ENCODE results near the gene FAM135A. TPM values are rescaled to one million over a fixed set of nuclear protein-coding genes. Genes with fewer than 3 reads are reported as not detected.
"Not testable (repeated sequence)": the region's sequence is repeated elsewhere in the genome, so short reads cannot be mapped to it uniquely, and the experiment has no call there.

Gene FAM135A
- total and polyA plus RNA-seq, 2 donors (not counting 1 experiment from before 2014, with no cell fraction given), result 3.9 to 30.6 TPM

GRCh38 chr6:70549327-70549726 lies 136.0 kb downstream of the FAM135A start:
- Histone ChIP-seq H3K4me3 (ENCODE audit: control extremely low read depth in 1 of 5, extremely low read depth in 1 of 5, insufficient read depth in 1 of 5, low read depth in 2 of 5, low read length in 4 of 5) (no peak overlapping the region), H4K20me1 (ENCODE audit: control insufficient read depth, insufficient read depth, low read length, poor library complexity, severe bottlenecking) (no peaks in the 10 kb centered on the region), H3K9ac (ENCODE audit: low read length) (no peak overlapping the region), H3K4me1 (ENCODE audit: control insufficient read depth in 2 of 2, insufficient read depth in 2 of 2, low read length in 2 of 2) (no peaks in the 10 kb centered on the region), H3K79me2 (ENCODE audit: control insufficient read depth, insufficient read depth, low read length) (no peaks in the 10 kb centered on the region), H2AFZ (ENCODE audit: insufficient read depth, low read depth, low read length, poor library complexity, severe bottlenecking) (no peak overlapping the region), H3K27ac (ENCODE audit: low read length in 2 of 2) (no peak overlapping the region), H3K9me3 (ENCODE audit: control extremely low read depth in 1 of 3, control insufficient read depth in 2 of 3, insufficient read depth in 1 of 3, low read length in 2 of 3) (no peaks in the 10 kb centered on the region), H3K36me3 (replicated peaks in 1 of 2; ENCODE audit: control extremely low read depth in 1 of 2, control insufficient read depth in 1 of 2, extremely low read depth in 1 of 2, insufficient read depth in 2 of 2, low read length in 1 of 2) (no peaks in the 10 kb centered on the region), H3K27me3 (replicated peaks in 1 of 4; ENCODE audit: control extremely low read depth in 1 of 4, control insufficient read depth in 3 of 4, insufficient read depth in 4 of 4, low read length in 3 of 4) (no peaks in the 10 kb centered on the region), H3K4me2 (replicated peaks; ENCODE audit: low read depth, low read length, poor library complexity, severe bottlenecking) (no peak overlapping the region)
- POLR2A ChIA-PET, result no interaction called here
- CTCF ChIA-PET, result no interaction called here
- H3K4me3 Mint-ChIP-seq, result no peak overlapping the region
- no peaks in the 10 kb centered on the region for H3K4me1 Mint-ChIP-seq
- H3K27ac Mint-ChIP-seq, result no peak overlapping the region
- DNase-seq, result no peak
- TF ChIP-seq, protein P1, sequence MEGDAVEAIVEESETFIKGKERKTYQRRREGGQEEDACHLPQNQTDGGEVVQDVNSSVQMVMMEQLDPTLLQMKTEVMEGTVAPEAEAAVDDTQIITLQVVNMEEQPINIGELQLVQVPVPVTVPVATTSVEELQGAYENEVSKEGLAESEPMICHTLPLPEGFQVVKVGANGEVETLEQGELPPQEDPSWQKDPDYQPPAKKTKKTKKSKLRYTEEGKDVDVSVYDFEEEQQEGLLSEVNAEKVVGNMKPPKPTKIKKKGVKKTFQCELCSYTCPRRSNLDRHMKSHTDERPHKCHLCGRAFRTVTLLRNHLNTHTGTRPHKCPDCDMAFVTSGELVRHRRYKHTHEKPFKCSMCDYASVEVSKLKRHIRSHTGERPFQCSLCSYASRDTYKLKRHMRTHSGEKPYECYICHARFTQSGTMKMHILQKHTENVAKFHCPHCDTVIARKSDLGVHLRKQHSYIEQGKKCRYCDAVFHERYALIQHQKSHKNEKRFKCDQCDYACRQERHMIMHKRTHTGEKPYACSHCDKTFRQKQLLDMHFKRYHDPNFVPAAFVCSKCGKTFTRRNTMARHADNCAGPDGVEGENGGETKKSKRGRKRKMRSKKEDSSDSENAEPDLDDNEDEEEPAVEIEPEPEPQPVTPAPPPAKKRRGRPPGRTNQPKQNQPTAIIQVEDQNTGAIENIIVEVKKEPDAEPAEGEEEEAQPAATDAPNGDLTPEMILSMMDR (IDR thresholded peaks at IDR 0.05), result no peak
- H3K27me3 Mint-ChIP-seq, result no peaks in the 10 kb centered on the region
- intact Hi-C loops (cut with micrococcal nuclease), result no loop called here
- no peak for ATAC-seq (ENCODE audit: low read depth)
- no peaks in the 10 kb centered on the region for H3K9me3 Mint-ChIP-seq (ENCODE audit: insufficient read depth)

GRCh38 chr6:70551566-70551965 lies 138.3 kb downstream of the FAM135A start:
- Histone ChIP-seq H3K4me3 (ENCODE audit: control extremely low read depth in 1 of 5, extremely low read depth in 1 of 5, insufficient read depth in 1 of 5, low read depth in 2 of 5, low read length in 4 of 5) (no peak overlapping the region), H3K79me2 (ENCODE audit: control insufficient read depth, insufficient read depth, low read length) (no peaks in the 10 kb centered on the region), H3K27me3 (replicated peaks in 1 of 4; ENCODE audit: control extremely low read depth in 1 of 4, control insufficient read depth in 3 of 4, insufficient read depth in 4 of 4, low read length in 3 of 4) (no peaks in the 10 kb centered on the region), H3K9ac (ENCODE audit: low read length) (no peak overlapping the region), H3K36me3 (replicated peaks in 1 of 2; ENCODE audit: control extremely low read depth in 1 of 2, control insufficient read depth in 1 of 2, extremely low read depth in 1 of 2, insufficient read depth in 2 of 2, low read length in 1 of 2) (no peaks in the 10 kb centered on the region), H4K20me1 (ENCODE audit: control insufficient read depth, insufficient read depth, low read length, poor library complexity, severe bottlenecking) (no peaks in the 10 kb centered on the region), H3K4me1 (ENCODE audit: control insufficient read depth in 2 of 2, insufficient read depth in 2 of 2, low read length in 2 of 2) (no peaks in the 10 kb centered on the region), H3K4me2 (replicated peaks; ENCODE audit: low read depth, low read length, poor library complexity, severe bottlenecking) (no peak overlapping the region), H3K9me3 (ENCODE audit: control extremely low read depth in 1 of 3, control insufficient read depth in 2 of 3, insufficient read depth in 1 of 3, low read length in 2 of 3) (no peaks in the 10 kb centered on the region), H3K27ac (ENCODE audit: low read length in 2 of 2) (no peak overlapping the region), H2AFZ (ENCODE audit: insufficient read depth, low read depth, low read length, poor library complexity, severe bottlenecking) (no peak overlapping the region)
- no peak for DNase-seq
- Mint-ChIP-seq H3K9me3 (ENCODE audit: insufficient read depth) (no peaks in the 10 kb centered on the region), H3K4me3 (no peak overlapping the region), H3K27me3 (no peaks in the 10 kb centered on the region), H3K4me1 (no peaks in the 10 kb centered on the region), H3K27ac (no peak overlapping the region)
- no CpG with 5 or more reads among the region's 1 CpG for WGBS (ENCODE audit: insufficient coverage)
- ChIA-PET CTCF (interaction anchor here (1.6 kb wide), 1 partner anchor 135 kb away, joined by 4 read pairs; no protein-coding TSS in a partner anchor), POLR2A (no interaction called here)
- intact Hi-C loops (cut with micrococcal nuclease), result no loop called here
- no peak for ATAC-seq (ENCODE audit: low read depth)
- no peak for TF ChIP-seq EZH2 (IDR thresholded peaks at IDR 0.05; ENCODE audit: borderline replicate concordance, insufficient read depth, low read depth, low read length, poor library complexity, severe bottlenecking)
- TF ChIP-seq, protein P1 (IDR thresholded peaks at IDR 0.05), result no peak

DNA sequence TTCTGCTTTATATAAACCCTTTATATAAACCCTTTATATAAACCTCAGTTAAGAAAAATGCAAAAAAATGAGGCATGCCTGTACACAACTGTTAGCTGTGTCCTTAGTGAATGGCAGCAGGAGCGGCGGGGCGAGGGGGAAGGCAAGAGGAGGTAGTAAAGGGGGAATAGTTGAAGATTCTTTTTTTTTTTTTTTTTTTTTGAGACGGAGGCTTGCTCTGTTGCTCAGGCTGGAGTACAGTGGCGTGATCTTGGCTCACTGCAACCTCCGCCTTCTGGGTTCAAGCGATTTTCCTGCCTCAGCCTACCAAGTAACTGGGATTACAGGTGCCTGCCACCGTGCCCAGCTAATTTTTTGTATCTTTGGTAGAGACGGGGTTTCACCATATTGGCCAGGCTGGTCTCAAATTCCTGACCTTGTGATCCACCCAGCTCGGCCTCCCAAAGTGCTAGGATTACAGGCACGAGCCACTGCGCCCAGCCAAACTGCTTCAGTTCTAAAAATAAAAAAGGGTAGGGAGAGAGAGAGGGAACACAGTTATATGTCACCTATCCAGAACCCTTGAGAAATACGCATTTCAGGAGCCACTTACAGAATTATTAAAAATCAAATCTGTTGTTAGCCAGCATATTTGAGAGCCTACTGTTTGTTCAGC lies 139.1 kb downstream of the FAM135A start:
- H2AFZ ChIP-seq (ENCODE audit: insufficient read depth, low read depth, low read length, poor library complexity, severe bottlenecking); H3K9me3 ChIP-seq (ENCODE audit: control extremely low read depth in 1 of 3, control insufficient read depth in 2 of 3, insufficient read depth in 1 of 3, low read length in 2 of 3); H3K4me1 ChIP-seq (ENCODE audit: control insufficient read depth in 2 of 2, insufficient read depth in 2 of 2, low read length in 2 of 2); H3K9me3 Mint-ChIP-seq (ENCODE audit: insufficient read depth); H3K9ac ChIP-seq (ENCODE audit: low read length); H3K27me3 ChIP-seq (replicated peaks in 1 of 4; ENCODE audit: control extremely low read depth in 1 of 4, control insufficient read depth in 3 of 4, insufficient read depth in 4 of 4, low read length in 3 of 4); H3K4me2 ChIP-seq (replicated peaks; ENCODE audit: low read depth, low read length, poor library complexity, severe bottlenecking); H3K4me3 Mint-ChIP-seq; H3K27ac ChIP-seq (ENCODE audit: low read length in 2 of 2); H3K27me3 Mint-ChIP-seq; H3K27ac Mint-ChIP-seq; H3K36me3 ChIP-seq (replicated peaks in 1 of 2; ENCODE audit: control extremely low read depth in 1 of 2, control insufficient read depth in 1 of 2, extremely low read depth in 1 of 2, insufficient read depth in 2 of 2, low read length in 1 of 2); H3K4me3 ChIP-seq (ENCODE audit: control extremely low read depth in 1 of 5, extremely low read depth in 1 of 5, insufficient read depth in 1 of 5, low read depth in 2 of 5, low read length in 4 of 5); DNase-seq; intact Hi-C loops (cut with micrococcal nuclease); H4K20me1 ChIP-seq (ENCODE audit: control insufficient read depth, insufficient read depth, low read length, poor library complexity, severe bottlenecking); H3K4me1 Mint-ChIP-seq; ATAC-seq (ENCODE audit: low read depth); H3K79me2 ChIP-seq (ENCODE audit: control insufficient read depth, insufficient read depth, low read length); POLR2A ChIA-PET: not testable (repeated sequence)
- 100% methylated on average over 7 of the region's 13 CpGs for WGBS (ENCODE audit: insufficient coverage)
- CTCF ChIA-PET, result interaction anchor here (1.6 kb wide), 1 partner anchor 135 kb away, joined by 4 read pairs; no protein-coding TSS in a partner anchor

All from B cell (primary cell).